BE2C (cell line): Measurements from ENCODE around the gene USH2A.

Experiments used
- DNase-seq: peaks from one replicate; pipeline ENCODE4 v3.0.0-alpha.2; 2020
- H3K27me3 ChIP-seq: fragments of 250-450 bp; sonication (Bioruptor Pico); 2 replicates; pipeline ENCODE4 v1.5.1; 2020; ENCODE audit warnings: mild to moderate bottlenecking
- H3K36me3 ChIP-seq: fragments of 250-450 bp; sonication (Bioruptor Pico); 2 replicates; pipeline ENCODE4 v1.5.1; 2020; ENCODE audit warnings: mild to moderate bottlenecking
- H3K4me1 ChIP-seq: fragments of 250-450 bp; sonication (Bioruptor Pico); 2 replicates; pipeline ENCODE4 v1.5.1; 2020
- H3K4me3 ChIP-seq: 2 replicates; pipeline ENCODE4 v1.5.1; 2011; ENCODE audit warnings: low read depth, low read length
- H3K9me3 ChIP-seq: fragments of 250-450 bp; sonication (Bioruptor Pico); 2 replicates; pipeline ENCODE4 v1.5.1; 2020
- TF ChIP-seq, protein P1 (sequence below): IDR thresholded peaks from 2 replicates; pipeline ENCODE4 v1.5.1; 2012; ENCODE audit warnings: mild to moderate bottlenecking, low read depth, low read length

USH2A gene

DNA sequence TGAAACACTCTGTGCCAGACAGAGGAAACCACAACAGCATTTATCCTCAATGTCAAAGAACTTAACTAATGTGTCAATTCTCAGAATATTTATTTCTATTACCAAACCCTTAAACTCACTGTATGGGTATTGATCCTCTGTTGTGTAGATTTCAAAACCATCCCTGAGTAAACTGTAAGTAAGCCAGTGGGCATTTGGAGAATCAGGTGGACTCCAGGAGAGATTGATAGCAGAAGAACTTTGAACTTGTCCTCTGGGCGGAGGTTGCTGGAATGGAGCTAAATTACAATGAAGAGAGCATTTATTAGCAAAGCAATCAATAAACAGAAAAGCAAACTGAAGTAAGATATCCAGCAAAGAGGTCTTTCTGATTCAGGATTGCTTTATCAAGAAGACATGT lies 216.1 kb downstream of the USH2A start:
- Histone ChIP-seq H3K9me3 (no peaks in the 10 kb centered on the region), H3K4me3 (no peak overlapping the region), H3K27me3 (no peaks in the 10 kb centered on the region), H3K4me1 (no peaks in the 10 kb centered on the region), H3K36me3 (no peaks in the 10 kb centered on the region)
- TF ChIP-seq, protein P1, sequence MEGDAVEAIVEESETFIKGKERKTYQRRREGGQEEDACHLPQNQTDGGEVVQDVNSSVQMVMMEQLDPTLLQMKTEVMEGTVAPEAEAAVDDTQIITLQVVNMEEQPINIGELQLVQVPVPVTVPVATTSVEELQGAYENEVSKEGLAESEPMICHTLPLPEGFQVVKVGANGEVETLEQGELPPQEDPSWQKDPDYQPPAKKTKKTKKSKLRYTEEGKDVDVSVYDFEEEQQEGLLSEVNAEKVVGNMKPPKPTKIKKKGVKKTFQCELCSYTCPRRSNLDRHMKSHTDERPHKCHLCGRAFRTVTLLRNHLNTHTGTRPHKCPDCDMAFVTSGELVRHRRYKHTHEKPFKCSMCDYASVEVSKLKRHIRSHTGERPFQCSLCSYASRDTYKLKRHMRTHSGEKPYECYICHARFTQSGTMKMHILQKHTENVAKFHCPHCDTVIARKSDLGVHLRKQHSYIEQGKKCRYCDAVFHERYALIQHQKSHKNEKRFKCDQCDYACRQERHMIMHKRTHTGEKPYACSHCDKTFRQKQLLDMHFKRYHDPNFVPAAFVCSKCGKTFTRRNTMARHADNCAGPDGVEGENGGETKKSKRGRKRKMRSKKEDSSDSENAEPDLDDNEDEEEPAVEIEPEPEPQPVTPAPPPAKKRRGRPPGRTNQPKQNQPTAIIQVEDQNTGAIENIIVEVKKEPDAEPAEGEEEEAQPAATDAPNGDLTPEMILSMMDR = no peak
- DNase-seq = no peak

DNA sequence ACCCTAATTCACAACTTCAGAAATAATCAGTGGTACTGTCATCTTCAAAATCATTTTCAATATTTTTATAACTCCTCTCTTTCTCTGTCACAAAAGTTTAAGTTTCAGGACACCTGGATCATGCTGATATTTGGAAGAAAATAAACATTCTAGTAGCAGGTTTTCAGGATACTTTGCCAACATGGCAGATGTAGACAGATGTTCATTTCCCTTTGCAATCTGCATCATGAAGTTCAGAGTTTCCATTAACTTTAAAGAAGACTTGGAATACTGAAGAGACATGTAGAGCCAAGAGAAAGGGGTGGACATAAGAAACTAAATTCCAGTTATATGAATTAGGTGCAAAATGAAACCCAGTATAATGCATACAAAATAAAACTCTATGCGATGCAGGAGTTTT lies 218.1 kb downstream of the USH2A start:
- TF ChIP-seq, protein P1 = no peak
- H3K36me3 ChIP-seq = no peaks in the 10 kb centered on the region
- H3K4me1 ChIP-seq = no peaks in the 10 kb centered on the region
- H3K27me3 ChIP-seq = no peaks in the 10 kb centered on the region
- DNase-seq = no peak
- H3K9me3 ChIP-seq = no peaks in the 10 kb centered on the region
- H3K4me3 ChIP-seq = no peak overlapping the region

DNA sequence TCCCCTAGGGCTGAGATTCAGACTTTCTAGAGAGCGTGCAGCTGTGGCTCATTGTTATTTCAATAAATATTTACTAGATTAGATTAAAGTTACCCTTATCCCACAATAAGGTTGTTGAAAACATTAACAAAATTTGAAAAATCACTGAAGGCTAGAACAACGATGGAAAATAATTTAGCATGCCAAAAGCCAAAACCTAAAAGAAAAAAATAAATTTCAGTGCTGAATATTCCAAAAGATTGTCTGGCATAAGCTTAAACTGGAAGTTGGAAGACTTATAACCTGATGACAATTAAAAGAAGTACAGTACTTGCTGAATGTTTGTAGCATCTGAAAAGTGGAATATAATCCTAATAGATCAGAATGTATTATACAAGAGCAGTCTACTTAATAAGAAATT lies 221.3 kb downstream of the USH2A start:
- TF ChIP-seq, protein P1 = no peak
- Histone ChIP-seq H3K4me3 (no peak overlapping the region), H3K36me3 (no peaks in the 10 kb centered on the region), H3K4me1 (peaks cover 7% of the 10 kb centered on the region), H3K9me3 (no peaks in the 10 kb centered on the region; the same call in 1 of the 2 replicates), H3K27me3 (no peaks in the 10 kb centered on the region)
- DNase-seq = no peak

DNA sequence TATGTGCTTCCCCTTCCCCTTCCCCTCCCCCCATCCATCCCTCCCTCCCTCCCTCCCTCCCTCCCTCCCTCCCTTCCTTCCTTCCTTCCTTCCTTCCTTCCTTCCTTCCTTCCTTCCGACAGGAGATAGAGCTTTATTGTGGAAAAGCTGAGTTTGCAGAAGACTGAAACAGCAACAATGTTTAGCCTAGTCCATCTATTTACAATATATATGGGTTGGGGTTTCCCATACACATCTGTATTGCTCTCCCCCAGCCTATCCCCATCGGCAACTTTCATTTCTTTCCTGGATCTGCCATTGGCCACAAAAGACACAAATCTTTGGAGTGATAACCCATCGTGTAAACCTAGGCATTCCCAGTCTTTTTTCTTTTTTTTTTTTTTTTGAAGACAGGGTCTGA lies 222.3 kb downstream of the USH2A start:
- Histone ChIP-seq H3K4me1 (peaks cover 7% of the 10 kb centered on the region), H3K9me3 (no peaks in the 10 kb centered on the region; the same call in 1 of the 2 replicates), H3K27me3 (no peaks in the 10 kb centered on the region), H3K4me3 (no peak overlapping the region), H3K36me3 (no peaks in the 10 kb centered on the region)
- TF ChIP-seq, protein P1 = no peak
- DNase-seq = no peak

DNA sequence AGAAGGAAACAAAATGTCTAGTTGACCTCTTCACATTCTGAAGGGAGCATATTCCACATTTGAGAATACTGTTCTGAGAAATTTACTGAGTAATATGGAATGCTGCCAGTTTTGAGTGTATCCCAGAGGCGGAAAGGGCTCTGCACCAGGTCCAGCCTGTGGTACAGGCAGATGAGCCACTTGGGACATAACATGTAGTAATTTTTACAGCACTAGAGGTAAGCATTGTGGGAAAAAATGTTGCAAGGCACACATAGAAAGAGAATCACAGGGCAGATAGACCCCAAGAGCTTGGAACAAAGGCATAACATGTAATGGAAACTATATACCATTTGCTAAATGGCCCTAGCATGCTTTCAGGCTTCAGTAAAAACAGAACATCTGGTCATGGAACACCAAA lies 228.5 kb downstream of the USH2A start:
- no peaks in the 10 kb centered on the region for H3K27me3 ChIP-seq
- H3K4me1 ChIP-seq = peaks cover 8% of the 10 kb centered on the region
- no peak overlapping the region for H3K4me3 ChIP-seq
- TF ChIP-seq, protein P1 = no peak
- no peak for DNase-seq
- no peaks in the 10 kb centered on the region; the same call in 1 of the 2 replicates for H3K9me3 ChIP-seq
- H3K36me3 ChIP-seq = no peaks in the 10 kb centered on the region

DNA sequence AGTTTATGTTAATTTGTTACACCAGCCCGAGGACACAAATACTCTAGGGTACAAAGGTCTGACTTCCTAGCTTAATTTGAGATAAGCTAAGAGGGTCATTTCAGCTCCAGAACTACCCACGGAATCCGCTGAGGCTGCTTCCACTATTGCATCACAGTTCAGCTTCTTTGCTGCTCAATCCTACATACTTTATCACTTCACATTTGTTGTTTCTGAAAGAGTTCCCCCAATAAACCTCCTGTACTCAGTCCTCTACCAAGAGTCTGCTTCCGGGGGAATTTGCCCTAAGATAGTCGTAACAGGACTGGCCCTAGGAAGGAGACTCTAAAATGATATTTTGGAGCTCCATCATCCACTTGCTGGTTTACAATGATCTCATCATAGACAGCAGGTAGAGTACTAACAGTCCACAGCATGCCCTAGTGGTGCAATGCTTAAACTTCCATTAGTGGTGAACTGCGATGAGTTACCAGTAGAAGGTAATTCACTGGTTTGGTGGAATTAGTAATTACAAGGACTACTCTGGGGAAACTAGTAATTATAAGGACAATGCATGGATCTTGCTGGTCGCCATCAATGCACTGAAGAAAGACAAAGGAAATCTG lies 229.3 kb downstream of the USH2A start:
- H3K27me3 ChIP-seq = no peaks in the 10 kb centered on the region
- TF ChIP-seq, protein P1 = peak; percentile 72
- no peaks in the 10 kb centered on the region; the same call in 1 of the 2 replicates for H3K9me3 ChIP-seq
- no peak overlapping the region for H3K4me3 ChIP-seq
- H3K4me1 ChIP-seq = peaks cover 2% of the 10 kb centered on the region; the same call in 1 of the 2 replicates
- H3K36me3 ChIP-seq = no peaks in the 10 kb centered on the region
- no peak for DNase-seq
